Keratinocyte (primary cell): Measurements from ENCODE around the gene CKMT1B. TPM values are rescaled to one million over a fixed set of nuclear protein-coding genes. Genes with fewer than 3 reads are reported as not detected.
"Not testable (repeated sequence)": the region's sequence is repeated elsewhere in the genome, so short reads cannot be mapped to it uniquely, and the experiment has no call there.

Experiments
- DNase-seq: peaks from one replicate; pipeline ENCODE4 v3.0.0-alpha.2; 2011; ENCODE audit warnings: low read depth, missing footprints, low spot score
- FAIRE-seq: peaks from 2 replicates; lab custom pipeline; 2011; peaks lifted over from hg19 to GRCh38; lab: Jason Lieb, UNC
- H2AFZ ChIP-seq: 2 replicates; pipeline ENCODE4 v1.6.0; 2012; ENCODE audit warnings: low read length, control low read depth, inconsistent platforms; ENCODE audit not compliant: control insufficient read depth
- H3K27ac ChIP-seq: 2 replicates; pipeline ENCODE4 v1.5.1; 2011; ENCODE audit warnings: low read length; ENCODE audit not compliant: control insufficient read depth, insufficient read depth
- H3K27me3 ChIP-seq: 3 replicates; pipeline ENCODE4 v1.6.0; 2011; ENCODE audit warnings: low read length; ENCODE audit not compliant: control insufficient read depth, insufficient read depth; ENCODE audit errors: extremely low read depth
- H3K36me3 ChIP-seq, 2 experiments: 2 replicates in 1 of 2; 3 replicates in 1 of 2; pipeline ENCODE4 v1.5.1; 2011; ENCODE audit warnings: low read length in 2 of 2, mild to moderate bottlenecking in 1 of 2; ENCODE audit not compliant: control insufficient read depth in 2 of 2, insufficient read depth in 2 of 2; ENCODE audit errors: extremely low read depth in 1 of 2
- H3K4me1 ChIP-seq: 3 replicates; pipeline ENCODE4 v1.5.1; 2011; ENCODE audit warnings: low read length; ENCODE audit not compliant: control insufficient read depth, insufficient read depth; ENCODE audit errors: extremely low read depth
- H3K4me2 ChIP-seq: 3 replicates; pipeline ENCODE4 v1.6.0; 2011; ENCODE audit warnings: low read depth, low read length; ENCODE audit not compliant: control insufficient read depth, insufficient read depth; ENCODE audit errors: extremely low read depth
- H3K4me3 ChIP-seq, 3 experiments: fragments of 200-600 bp in 1 of 3; sonication (generic) in 1 of 3; 2 replicates in 2 of 3; 3 replicates in 1 of 3; pipeline ENCODE4 v1.5.1; 2011 to 2016; ENCODE audit warnings: low read length in 3 of 3, mild to moderate bottlenecking in 3 of 3, control low read depth in 2 of 3, inconsistent platforms in 1 of 3, low read depth in 1 of 3, mixed read lengths in 1 of 3, mixed run types in 1 of 3, moderate library complexity in 1 of 3; ENCODE audit not compliant: control insufficient read depth in 2 of 3, insufficient read depth in 2 of 3; ENCODE audit errors: extremely low read depth in 1 of 3
- H3K79me2 ChIP-seq: 2 replicates; pipeline ENCODE4 v1.6.0; 2012; ENCODE audit warnings: low read length; ENCODE audit not compliant: control insufficient read depth, insufficient read depth
- H3K9ac ChIP-seq: 3 replicates; pipeline ENCODE4 v1.6.0; 2011; ENCODE audit warnings: low read length; ENCODE audit not compliant: control insufficient read depth, insufficient read depth; ENCODE audit errors: extremely low read depth
- H3K9me1 ChIP-seq: 3 replicates; pipeline ENCODE4 v1.6.0; 2011; ENCODE audit warnings: low read length; ENCODE audit not compliant: control insufficient read depth, insufficient read depth; ENCODE audit errors: extremely low read depth
- H3K9me3 ChIP-seq: 2 replicates; pipeline ENCODE4 v1.5.1; 2012; ENCODE audit warnings: low read depth, low read length; ENCODE audit not compliant: control insufficient read depth
- H4K20me1 ChIP-seq: 3 replicates; pipeline ENCODE4 v1.6.0; 2011; ENCODE audit warnings: low read length; ENCODE audit not compliant: control insufficient read depth, insufficient read depth; ENCODE audit errors: extremely low read depth
- EZH2 ChIP-seq: IDR thresholded peaks from one replicate; pipeline ENCODE4 v1.6.1; 2012; ENCODE audit warnings: inconsistent platforms, mild to moderate bottlenecking, low read length, moderate library complexity
- dilution Hi-C: fragments of 300-500 bp; cut with MboI; formaldehyde crosslinking; loops from one replicate; pipeline ENCODE4 v1.7.0; 2020; ENCODE audit warnings: low sequenced_read_pairs; ENCODE audit not compliant: extremely low pct_ligation_motif_present
- polyA plus RNA-seq, 5 experiments: library from polyadenylated mRNA; depleted of rRNA in 3 of 5; stranded (reverse) in 3 of 5; stranded (forward) in 1 of 5; unstranded in 1 of 5; fragments of >200 nt; gene quantifications; 1 replicate in 1 of 5; 2 replicates in 3 of 5; 3 replicates in 1 of 5; pipeline versions ENCODE4 v1.2.1 to v1.2.3, GENCODE V29; 2011 to 2012; ENCODE audit warnings: missing spikeins in 2 of 5, low read depth in 1 of 5, low replicate concordance in 1 of 5
- small RNA-seq, 3 experiments: library from RNA; depleted of rRNA; stranded (forward); fragments of <200 nt; gene quantifications; one replicate each; pipeline ENCODE3, GENCODE V24; 2012; ENCODE audit warnings: low read depth in 3 of 3, low replicate concordance in 1 of 3; ENCODE audit not compliant: insufficient read length in 3 of 3
- TF ChIP-seq, protein P1 (sequence below), 3 experiments: IDR thresholded peaks in 1 of 3; conservative IDR thresholded peaks in 1 of 3; optimal IDR thresholded peaks in 1 of 3; 2 replicates in 2 of 3; 3 replicates in 1 of 3; pipeline versions ENCODE3 to v1.5.1; 2011; ENCODE audit warnings: low read length in 3 of 3, mild to moderate bottlenecking in 3 of 3, moderate library complexity in 2 of 3, control low read depth in 1 of 3, inconsistent platforms in 1 of 3; ENCODE audit not compliant: insufficient read depth in 2 of 3; ENCODE audit errors: extremely low read depth in 1 of 3

Gene CKMT1B
- polyA plus RNA-seq, 1 donor (not counting 4 experiments of a cell fraction or from before 2014, with no cell fraction given), result 63.9 TPM

DNA sequence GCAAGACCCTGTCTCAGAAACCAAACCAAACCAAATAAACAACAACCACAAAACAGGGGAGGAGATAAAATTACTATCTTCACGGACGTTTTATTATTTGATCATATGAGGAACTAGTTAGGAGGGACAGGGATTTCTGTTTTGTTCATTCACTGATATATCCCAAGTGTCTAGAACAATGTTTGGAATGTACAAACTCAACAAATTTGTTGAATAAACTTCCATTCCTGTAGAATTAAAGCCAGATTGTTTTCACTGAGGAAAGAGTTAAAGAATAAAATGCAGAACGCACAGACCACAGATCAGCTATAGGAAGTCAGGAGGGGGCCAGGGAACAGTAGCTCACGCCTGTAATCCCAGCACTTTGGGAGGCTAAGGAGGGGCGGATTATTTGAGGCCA is 31.3 kb downstream of the CKMT1B start:
- Histone ChIP-seq H3K9ac (no peak overlapping the region), H3K4me1 (no peaks in the 10 kb centered on the region), H3K27me3 (peaks cover 6% of the 10 kb centered on the region), H3K9me3 (no peaks in the 10 kb centered on the region), H3K27ac (no peak overlapping the region), H3K9me1 (no peaks in the 10 kb centered on the region), H2AFZ (no peak overlapping the region), H4K20me1 (no peaks in the 10 kb centered on the region), H3K4me2 (no peak overlapping the region), H3K36me3 (no peaks in the 10 kb centered on the region), H3K4me3 (no peak overlapping the region), H3K79me2 (no peaks in the 10 kb centered on the region)
- FAIRE-seq (no peak), DNase-seq (no peak)
- dilution Hi-C loops, result no loop called here
- TF ChIP-seq EZH2, result no peak
- TF ChIP-seq, protein P1, sequence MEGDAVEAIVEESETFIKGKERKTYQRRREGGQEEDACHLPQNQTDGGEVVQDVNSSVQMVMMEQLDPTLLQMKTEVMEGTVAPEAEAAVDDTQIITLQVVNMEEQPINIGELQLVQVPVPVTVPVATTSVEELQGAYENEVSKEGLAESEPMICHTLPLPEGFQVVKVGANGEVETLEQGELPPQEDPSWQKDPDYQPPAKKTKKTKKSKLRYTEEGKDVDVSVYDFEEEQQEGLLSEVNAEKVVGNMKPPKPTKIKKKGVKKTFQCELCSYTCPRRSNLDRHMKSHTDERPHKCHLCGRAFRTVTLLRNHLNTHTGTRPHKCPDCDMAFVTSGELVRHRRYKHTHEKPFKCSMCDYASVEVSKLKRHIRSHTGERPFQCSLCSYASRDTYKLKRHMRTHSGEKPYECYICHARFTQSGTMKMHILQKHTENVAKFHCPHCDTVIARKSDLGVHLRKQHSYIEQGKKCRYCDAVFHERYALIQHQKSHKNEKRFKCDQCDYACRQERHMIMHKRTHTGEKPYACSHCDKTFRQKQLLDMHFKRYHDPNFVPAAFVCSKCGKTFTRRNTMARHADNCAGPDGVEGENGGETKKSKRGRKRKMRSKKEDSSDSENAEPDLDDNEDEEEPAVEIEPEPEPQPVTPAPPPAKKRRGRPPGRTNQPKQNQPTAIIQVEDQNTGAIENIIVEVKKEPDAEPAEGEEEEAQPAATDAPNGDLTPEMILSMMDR (optimal IDR thresholded peaks at IDR 0.05 in 1 of 3, IDR thresholded peaks at IDR 0.05 in 1 of 3, conservative IDR thresholded peaks at IDR 0.05 in 1 of 3; ENCODE audit: extremely low read depth in 1 of 3, insufficient read depth in 2 of 3, low read length in 3 of 3), result no peak

DNA sequence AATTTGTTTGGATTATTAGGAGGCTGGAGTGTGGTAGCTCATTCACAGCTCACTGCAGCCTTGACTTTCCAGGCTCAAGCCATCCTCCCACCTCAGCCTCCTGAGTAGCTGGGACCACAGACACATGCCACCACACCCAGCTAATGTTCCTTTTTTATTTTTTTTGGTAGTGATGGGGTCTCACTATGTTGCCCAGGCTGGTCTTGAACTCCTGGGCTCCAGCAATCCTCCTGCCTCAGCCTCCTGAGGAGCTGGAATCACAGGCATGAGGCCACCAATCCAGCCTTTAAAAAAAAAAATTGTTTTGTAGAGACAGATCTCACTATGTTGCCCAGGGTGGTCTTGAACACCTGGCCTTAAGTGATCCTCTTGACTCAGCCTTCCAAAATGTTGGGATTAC is 33.1 kb downstream of the CKMT1B start:
- H3K27me3 ChIP-seq, DNase-seq: not testable (repeated sequence)

DNA sequence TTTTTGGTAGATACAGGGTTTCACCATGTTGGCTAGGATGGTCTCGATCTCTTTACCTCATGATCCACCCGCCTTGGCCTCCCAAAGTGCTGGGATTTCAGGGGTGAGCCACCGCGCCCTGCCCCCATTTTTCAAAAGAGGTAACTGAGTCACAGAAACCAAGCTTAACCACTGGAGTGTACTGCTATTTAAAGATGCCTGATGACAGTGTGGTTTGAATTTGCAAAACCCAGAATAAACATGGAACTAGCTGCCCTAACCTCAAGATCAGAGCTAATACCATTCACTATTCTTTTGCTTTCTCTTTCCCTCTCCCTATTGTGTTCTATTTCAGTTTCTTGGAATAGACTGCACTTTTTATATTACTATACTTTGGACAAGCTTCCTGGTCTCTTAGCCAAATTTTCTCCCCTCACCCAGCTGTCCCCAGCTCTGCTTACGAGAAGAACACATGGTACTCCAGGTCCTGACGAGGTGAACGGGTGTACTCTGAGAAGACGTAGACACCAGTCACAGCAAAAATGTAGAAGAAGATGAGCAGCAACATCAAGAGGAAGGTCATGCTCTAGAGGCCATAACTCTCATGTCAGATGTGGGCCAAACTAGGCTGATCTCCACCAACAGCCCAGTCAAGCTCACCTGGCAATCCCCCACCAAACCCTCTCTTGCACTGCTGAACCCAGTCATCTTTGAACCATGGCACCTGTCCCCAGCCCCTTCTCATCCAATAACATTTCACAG is 44.8 kb downstream of the CKMT1B start:
- H4K20me1 ChIP-seq, H3K9me1 ChIP-seq, H3K79me2 ChIP-seq, H3K9me3 ChIP-seq, H2AFZ ChIP-seq, DNase-seq, H3K36me3 ChIP-seq, FAIRE-seq, H3K27me3 ChIP-seq, dilution Hi-C loops, H3K9ac ChIP-seq, H3K27ac ChIP-seq, H3K4me2 ChIP-seq, H3K4me3 ChIP-seq, H3K4me1 ChIP-seq: not testable (repeated sequence)

More for the DNA sequence above, 33.1 kb downstream of the CKMT1B start:
- H3K27ac ChIP-seq, H2AFZ ChIP-seq, H4K20me1 ChIP-seq, H3K9ac ChIP-seq, H3K79me2 ChIP-seq, H3K4me1 ChIP-seq, H3K36me3 ChIP-seq, FAIRE-seq, H3K4me2 ChIP-seq, H3K4me3 ChIP-seq, dilution Hi-C loops, H3K9me3 ChIP-seq, H3K9me1 ChIP-seq: not testable (repeated sequence)

Small RNA genes lying within 50 kb of the gene (small RNA-seq; reads per million reads assigned to genes)
- 0 reads per million in 3 experiments for gene PDIA3P2
- 0 reads per million in 3 experiments for gene RNU6-554P
- gene RNU6-610P, result 0 reads per million in 3 experiments

Other genes with a start within 250 kb of the CKMT1B start
- 8.5 to 9.7 TPM (median 8.7 TPM) in 3 replicates for gene ZSCAN29, start 223.0 kb upstream of the CKMT1B start, polyA plus RNA-seq
- 13.5 to 16.1 TPM (median 15.9 TPM) in 3 replicates for gene TUBGCP4, start 222.9 kb upstream of the CKMT1B start, polyA plus RNA-seq
- gene TP53BP1, start 100.9 kb upstream of the CKMT1B start, polyA plus RNA-seq, result 26.2 to 36.7 TPM (median 30.7 TPM) in 3 replicates
- gene MAP1A, start 76.4 kb upstream of the CKMT1B start, polyA plus RNA-seq, result 0.13 to 0.18 TPM (median 0.14 TPM) in 3 replicates
- gene PPIP5K1, start 3.8 kb upstream of the CKMT1B start, polyA plus RNA-seq, result 52.9 to 67.5 TPM (median 56.4 TPM) in 3 replicates
- 0.12 to 0.31 TPM (median 0.12 TPM) in 3 replicates for gene STRC, start 24.8 kb downstream of the CKMT1B start, polyA plus RNA-seq
- gene CATSPER2, start 54.8 kb downstream of the CKMT1B start, polyA plus RNA-seq, result 1.7 to 4.2 TPM (median 3.5 TPM) in 3 replicates
- 47.4 to 70.1 TPM (median 60.0 TPM) in 3 replicates for gene CKMT1A, start 99.8 kb downstream of the CKMT1B start, polyA plus RNA-seq
- gene PDIA3, start 152.4 kb downstream of the CKMT1B start, polyA plus RNA-seq, result 124 to 353 TPM (median 338 TPM) in 3 replicates
- gene ELL3, start 182.9 kb downstream of the CKMT1B start, polyA plus RNA-seq, result 10.6 to 52.2 TPM (median 17.9 TPM) in 3 replicates
- 534 to 968 TPM (median 719 TPM) in 3 replicates for gene SERF2, start 198.3 kb downstream of the CKMT1B start, polyA plus RNA-seq
- gene SERINC4, start 206.2 kb downstream of the CKMT1B start, polyA plus RNA-seq, result 0.05 to 0.14 TPM in 2 of 3 replicates, not detected in the other
- 8.8 to 27.5 TPM (median 11.7 TPM) in 3 replicates for gene HYPK, start 206.6 kb downstream of the CKMT1B start, polyA plus RNA-seq
- 20.0 to 33.1 TPM (median 25.6 TPM) in 3 replicates for gene MFAP1, start 230.7 kb downstream of the CKMT1B start, polyA plus RNA-seq
- 0.66 to 5.0 TPM (median 4.7 TPM) in 3 replicates for gene WDR76, start 233.0 kb downstream of the CKMT1B start, polyA plus RNA-seq